Stimulated activated effector memory CD8-positive, alpha-beta T cell treated with anti-CD3 and anti-CD28 coated beads, Interleukin-12 subunit alpha, Interleukin-12 subunit beta, amount 100 ng/mL, for 72 hours (primary cell): ENCODE results near the gene IRF2BPL.

Experiments used
- ATAC-seq: fragments of 150-1000 bp; cut with Tn5 transposase; 2 replicates; pipeline ENCODE4 v1.10.0; 2021
- DNase-seq, 2 donors: peaks; one replicate each; pipeline ENCODE4 v3.0.0; 2021 to 2022; ENCODE audit warnings: low spot score in 2 of 2
- H3K27ac Mint-ChIP-seq: one replicate; pipeline ENCODE4 v1.8.0; 2022; ENCODE audit warnings: mild to moderate bottlenecking, mixed read lengths
- H3K36me3 Mint-ChIP-seq: one replicate; pipeline ENCODE4 v1.8.0; 2022; ENCODE audit warnings: mild to moderate bottlenecking, mixed read lengths
- H3K4me1 Mint-ChIP-seq: one replicate; pipeline ENCODE4 v1.8.0; 2022; ENCODE audit warnings: mixed read lengths
- H3K4me3 Mint-ChIP-seq: one replicate; pipeline ENCODE4 v1.8.0; 2022; ENCODE audit warnings: mild to moderate bottlenecking, mixed read lengths
- H3K9me3 Mint-ChIP-seq: one replicate; pipeline ENCODE4 v1.8.0; 2022; ENCODE audit warnings: mixed read lengths

Gene IRF2BPL

GRCh38 chr14:77014004-77014604 is 14.4 kb downstream of the IRF2BPL start:
- no peak for DNase-seq
- H3K9me3 Mint-ChIP-seq: no peaks in the 10 kb centered on the region
- peaks cover 6% of the 10 kb centered on the region for H3K36me3 Mint-ChIP-seq
- peaks cover 11% of the 10 kb centered on the region for H3K4me1 Mint-ChIP-seq
- no peak overlapping the region for H3K4me3 Mint-ChIP-seq
- H3K27ac Mint-ChIP-seq: peak overlapping the region; percentile 23
- ATAC-seq: no peak

GRCh38 chr14:77012193-77012765 is 16.2 kb downstream of the IRF2BPL start:
- DNase-seq (no peak), ATAC-seq (no peak)
- no peaks in the 10 kb centered on the region for H3K9me3 Mint-ChIP-seq
- peak overlapping the region; percentile 43 for H3K27ac Mint-ChIP-seq
- peaks cover 6% of the 10 kb centered on the region for H3K36me3 Mint-ChIP-seq
- H3K4me3 Mint-ChIP-seq: no peak overlapping the region
- peaks cover 11% of the 10 kb centered on the region for H3K4me1 Mint-ChIP-seq

GRCh38 chr14:77011245-77011644 is 17.3 kb downstream of the IRF2BPL start:
- DNase-seq: no peak
- H3K4me1 Mint-ChIP-seq: peaks cover 11% of the 10 kb centered on the region
- H3K9me3 Mint-ChIP-seq: no peaks in the 10 kb centered on the region
- no peak overlapping the region for H3K4me3 Mint-ChIP-seq
- no peak for ATAC-seq
- peaks cover 6% of the 10 kb centered on the region for H3K36me3 Mint-ChIP-seq
- H3K27ac Mint-ChIP-seq: no peak overlapping the region

- no peaks in the 10 kb centered on the region for H3K9me3 Mint-ChIP-seq
- H3K4me1 Mint-ChIP-seq: peaks cover 14% of the 10 kb centered on the region
- H3K4me3 Mint-ChIP-seq: no peak overlapping the region
- DNase-seq (no peak), ATAC-seq (no peak)
- peaks cover 6% of the 10 kb centered on the region for H3K36me3 Mint-ChIP-seq
- H3K27ac Mint-ChIP-seq: peak overlapping the region; percentile 57
Measured at GRCh38 chr14:77009014-77009413, 19.5 kb downstream of the IRF2BPL start.

- Mint-ChIP-seq H3K4me3 (no peak overlapping the region), H3K27ac (peak overlapping the region; percentile 57), H3K4me1 (peaks cover 14% of the 10 kb centered on the region), H3K36me3 (peaks cover 6% of the 10 kb centered on the region), H3K9me3 (no peaks in the 10 kb centered on the region)
- DNase-seq: no peak
- ATAC-seq: no peak
Measured at GRCh38 chr14:77008541-77008940, 20.0 kb downstream of the IRF2BPL start.

- Mint-ChIP-seq H3K4me1 (peaks cover 14% of the 10 kb centered on the region), H3K27ac (peak overlapping the region; percentile 57), H3K9me3 (no peaks in the 10 kb centered on the region), H3K4me3 (no peak overlapping the region), H3K36me3 (peaks cover 6% of the 10 kb centered on the region)
- DNase-seq (no peak), ATAC-seq (no peak)
Measured at GRCh38 chr14:77007975-77008421, 20.5 kb downstream of the IRF2BPL start.

GRCh38 chr14:77007183-77007974 is 21.1 kb downstream of the IRF2BPL start:
- H3K9me3 Mint-ChIP-seq: no peaks in the 10 kb centered on the region
- no peak for ATAC-seq

GRCh38 chr14:77006132-77006531 is 22.4 kb downstream of the IRF2BPL start:
- H3K27ac Mint-ChIP-seq: no peak overlapping the region
- H3K9me3 Mint-ChIP-seq: no peaks in the 10 kb centered on the region
- no peak for ATAC-seq
- no peak overlapping the region for H3K4me3 Mint-ChIP-seq
- DNase-seq: no peak
- H3K36me3 Mint-ChIP-seq: no peaks in the 10 kb centered on the region
- peaks cover 4% of the 10 kb centered on the region for H3K4me1 Mint-ChIP-seq

More at GRCh38 chr14:77007183-77007974, 21.1 kb downstream of the IRF2BPL start:
- H3K4me3 Mint-ChIP-seq: no peak overlapping the region
- DNase-seq: no peak
- H3K4me1 Mint-ChIP-seq: peaks cover 14% of the 10 kb centered on the region
- peaks cover 6% of the 10 kb centered on the region for H3K36me3 Mint-ChIP-seq
- no peak overlapping the region for H3K27ac Mint-ChIP-seq

GRCh38 chr14:77005559-77005958 is 22.9 kb downstream of the IRF2BPL start:
- Mint-ChIP-seq H3K4me1 (peaks cover 8% of the 10 kb centered on the region), H3K9me3 (no peaks in the 10 kb centered on the region), H3K27ac (no peak overlapping the region), H3K36me3 (no peaks in the 10 kb centered on the region), H3K4me3 (no peak overlapping the region)
- DNase-seq (no peak), ATAC-seq (no peak)

- H3K27ac Mint-ChIP-seq: no peak overlapping the region
- no peaks in the 10 kb centered on the region for H3K36me3 Mint-ChIP-seq
- H3K4me1 Mint-ChIP-seq: peaks cover 11% of the 10 kb centered on the region
- no peaks in the 10 kb centered on the region for H3K9me3 Mint-ChIP-seq
- ATAC-seq (peak; percentile 14), DNase-seq (no peak)
- H3K4me3 Mint-ChIP-seq: no peak overlapping the region
Measured at GRCh38 chr14:77004711-77005460, 23.6 kb downstream of the IRF2BPL start.

GRCh38 chr14:77003960-77004710 is 24.4 kb downstream of the IRF2BPL start:
- no peaks in the 10 kb centered on the region for H3K9me3 Mint-ChIP-seq
- DNase-seq: no peak
- ATAC-seq: no peak
- no peaks in the 10 kb centered on the region for H3K36me3 Mint-ChIP-seq
- no peak overlapping the region for H3K27ac Mint-ChIP-seq
- no peak overlapping the region for H3K4me3 Mint-ChIP-seq
- peaks cover 11% of the 10 kb centered on the region for H3K4me1 Mint-ChIP-seq

GRCh38 chr14:77002889-77003288 is 25.6 kb downstream of the IRF2BPL start:
- no peak overlapping the region for H3K27ac Mint-ChIP-seq
- H3K9me3 Mint-ChIP-seq: no peaks in the 10 kb centered on the region
- no peaks in the 10 kb centered on the region for H3K36me3 Mint-ChIP-seq
- ATAC-seq: no peak
- peaks cover 11% of the 10 kb centered on the region for H3K4me1 Mint-ChIP-seq
- DNase-seq: no peak
- no peak overlapping the region for H3K4me3 Mint-ChIP-seq

- Mint-ChIP-seq H3K4me1 (peaks cover 11% of the 10 kb centered on the region), H3K27ac (no peak overlapping the region)
- ATAC-seq: no peak
Measured at GRCh38 chr14:77002335-77002734, 26.2 kb downstream of the IRF2BPL start.

GRCh38 chr14:77000340-77001270 is 27.9 kb downstream of the IRF2BPL start:
- Mint-ChIP-seq H3K27ac (no peak overlapping the region), H3K36me3 (no peaks in the 10 kb centered on the region)
- no peak for DNase-seq

More at GRCh38 chr14:77002335-77002734, 26.2 kb downstream of the IRF2BPL start:
- Mint-ChIP-seq H3K36me3 (no peaks in the 10 kb centered on the region), H3K9me3 (no peaks in the 10 kb centered on the region), H3K4me3 (no peak overlapping the region)
- DNase-seq: no peak

More at GRCh38 chr14:77000340-77001270, 27.9 kb downstream of the IRF2BPL start:
- no peaks in the 10 kb centered on the region for H3K9me3 Mint-ChIP-seq
- no peak for ATAC-seq
- H3K4me1 Mint-ChIP-seq: peaks cover 12% of the 10 kb centered on the region
- H3K4me3 Mint-ChIP-seq: no peak overlapping the region
